DND-41 (cell line): ENCODE results near the gene GALNTL6.

Experiments
- ATAC-seq: fragments of 200-7000 bp; cut with Tn5 transposase; 3 replicates; pipeline ENCODE4 v1.9.1; 2021; ENCODE audit warnings: low read depth; ENCODE audit not compliant: insufficient read depth
- DNase-seq: peaks from one replicate; pipeline ENCODE4 v3.0.0-alpha.2; 2020
- H2AFZ ChIP-seq: 2 replicates; pipeline ENCODE4 v1.6.0; 2012; ENCODE audit warnings: low read depth, low read length
- H3K27ac ChIP-seq: 2 replicates; pipeline ENCODE4 v1.5.1; 2012; ENCODE audit warnings: low read length, inconsistent platforms
- H3K27me3 ChIP-seq: fragments of 200-600 bp; sonication (generic); 2 replicates; pipeline ENCODE4 v1.6.0; 2012; ENCODE audit warnings: low read length, mild to moderate bottlenecking, inconsistent platforms; ENCODE audit not compliant: insufficient read depth, poor library complexity
- H3K36me3 ChIP-seq: 2 replicates; pipeline ENCODE4 v1.5.1; 2012; ENCODE audit warnings: low read length, inconsistent platforms; ENCODE audit not compliant: insufficient read depth
- H3K4me1 ChIP-seq: 2 replicates; pipeline ENCODE4 v1.5.1; 2012; ENCODE audit warnings: mild to moderate bottlenecking, low read length; ENCODE audit not compliant: insufficient read depth
- H3K4me2 ChIP-seq: 2 replicates; pipeline ENCODE4 v1.6.0; 2012; ENCODE audit warnings: mild to moderate bottlenecking, moderate library complexity, low read length, inconsistent platforms; ENCODE audit not compliant: insufficient read depth
- H3K4me3 ChIP-seq, 2 experiments: fragments of 200-600 bp in 1 of 2; shearing (Covaris generic) in 1 of 2; 2 replicates each; pipeline ENCODE4 v1.5.1; 2012 to 2016; ENCODE audit warnings: inconsistent platforms in 2 of 2, low read length in 2 of 2, mild to moderate bottlenecking in 2 of 2, low read depth in 1 of 2, moderate library complexity in 1 of 2
- H3K79me2 ChIP-seq: 2 replicates; pipeline ENCODE4 v1.6.0; 2012; ENCODE audit warnings: low read length, inconsistent platforms; ENCODE audit not compliant: insufficient read depth
- H3K9ac ChIP-seq: 2 replicates; pipeline ENCODE4 v1.6.0; 2012; ENCODE audit warnings: low read depth, mild to moderate bottlenecking, inconsistent platforms, low read length, moderate library complexity
- H3K9me3 ChIP-seq: 2 replicates; pipeline ENCODE4 v1.5.1; 2012; ENCODE audit warnings: low read length, moderate library complexity, mild to moderate bottlenecking, inconsistent platforms; ENCODE audit not compliant: insufficient read depth, severe bottlenecking
- H4K20me1 ChIP-seq: 2 replicates; pipeline ENCODE4 v1.6.0; 2012; ENCODE audit warnings: low read length; ENCODE audit not compliant: insufficient read depth
- EZH2 ChIP-seq: IDR thresholded peaks from 3 replicates; pipeline ENCODE4 v1.6.1; 2012; ENCODE audit warnings: borderline replicate concordance, low read depth, mild to moderate bottlenecking, moderate library complexity, low read length, inconsistent platforms; ENCODE audit not compliant: severe bottlenecking
- TF ChIP-seq, protein P1 (sequence below): IDR thresholded peaks from 2 replicates; pipeline ENCODE4 v1.5.1; 2012; ENCODE audit warnings: borderline replicate concordance, low read length, moderate library complexity, mild to moderate bottlenecking; ENCODE audit not compliant: poor library complexity, severe bottlenecking; ENCODE audit errors: extremely low read depth

The GALNTL6 gene

DNA sequence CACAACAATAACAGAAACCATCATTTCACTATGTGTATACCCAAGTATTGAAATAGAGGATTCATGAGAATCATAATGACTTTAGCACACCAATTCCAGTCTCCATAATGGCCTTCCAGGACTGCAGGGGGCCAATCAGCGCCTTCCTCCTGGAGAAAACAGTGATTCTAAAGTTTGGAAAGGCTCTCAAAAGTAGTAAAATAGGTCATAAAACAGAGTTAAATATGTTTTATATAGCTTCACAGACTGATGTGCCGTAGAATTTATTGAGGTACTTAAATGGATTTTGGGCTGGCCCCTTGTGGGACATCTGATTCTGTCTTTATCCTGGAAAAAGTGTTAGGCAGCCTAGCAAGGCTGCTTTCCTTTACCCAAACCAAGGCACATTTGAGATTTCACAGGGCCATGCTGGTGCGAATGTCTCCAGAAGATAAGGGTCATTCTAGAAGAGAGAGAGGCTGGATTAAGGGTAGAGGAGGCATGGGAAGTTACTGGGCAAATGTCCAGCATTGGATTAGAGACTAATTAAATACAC, 543.9 kb downstream of the GALNTL6 start:
- H3K36me3 ChIP-seq, result no peaks in the 10 kb centered on the region

DNA sequence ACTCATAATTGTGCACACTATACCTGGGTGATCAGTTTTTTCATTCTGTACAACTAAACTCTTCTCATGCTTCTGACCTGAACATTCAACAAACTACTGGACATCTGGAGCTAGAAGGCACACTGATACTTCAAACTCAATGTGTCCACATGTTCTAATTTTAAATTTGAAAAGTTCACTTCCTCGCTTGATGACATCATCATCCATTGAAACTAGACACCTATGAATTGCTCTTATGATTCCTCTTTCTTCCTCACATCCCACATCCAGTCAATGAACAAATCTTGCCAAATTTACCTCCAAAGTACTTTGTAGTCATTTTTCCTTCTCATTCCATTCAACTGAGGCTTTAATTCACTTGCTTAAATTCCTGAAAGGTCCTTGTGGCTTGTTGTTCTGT, 549.4 kb downstream of the GALNTL6 start:
- H3K9ac ChIP-seq, result no peak overlapping the region
- no peaks in the 10 kb centered on the region for H3K79me2 ChIP-seq
- DNase-seq, result no peak
- H3K9me3 ChIP-seq, result no peaks in the 10 kb centered on the region
- no peaks in the 10 kb centered on the region for H4K20me1 ChIP-seq
- H3K4me2 ChIP-seq, result no peak overlapping the region
- H2AFZ ChIP-seq, result no peak overlapping the region
- no peak for ATAC-seq
- no peak overlapping the region for H3K4me3 ChIP-seq
- no peaks in the 10 kb centered on the region for H3K36me3 ChIP-seq
- TF ChIP-seq EZH2, result no peak
- TF ChIP-seq, protein P1, sequence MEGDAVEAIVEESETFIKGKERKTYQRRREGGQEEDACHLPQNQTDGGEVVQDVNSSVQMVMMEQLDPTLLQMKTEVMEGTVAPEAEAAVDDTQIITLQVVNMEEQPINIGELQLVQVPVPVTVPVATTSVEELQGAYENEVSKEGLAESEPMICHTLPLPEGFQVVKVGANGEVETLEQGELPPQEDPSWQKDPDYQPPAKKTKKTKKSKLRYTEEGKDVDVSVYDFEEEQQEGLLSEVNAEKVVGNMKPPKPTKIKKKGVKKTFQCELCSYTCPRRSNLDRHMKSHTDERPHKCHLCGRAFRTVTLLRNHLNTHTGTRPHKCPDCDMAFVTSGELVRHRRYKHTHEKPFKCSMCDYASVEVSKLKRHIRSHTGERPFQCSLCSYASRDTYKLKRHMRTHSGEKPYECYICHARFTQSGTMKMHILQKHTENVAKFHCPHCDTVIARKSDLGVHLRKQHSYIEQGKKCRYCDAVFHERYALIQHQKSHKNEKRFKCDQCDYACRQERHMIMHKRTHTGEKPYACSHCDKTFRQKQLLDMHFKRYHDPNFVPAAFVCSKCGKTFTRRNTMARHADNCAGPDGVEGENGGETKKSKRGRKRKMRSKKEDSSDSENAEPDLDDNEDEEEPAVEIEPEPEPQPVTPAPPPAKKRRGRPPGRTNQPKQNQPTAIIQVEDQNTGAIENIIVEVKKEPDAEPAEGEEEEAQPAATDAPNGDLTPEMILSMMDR, result no peak
- H3K4me1 ChIP-seq, result no peaks in the 10 kb centered on the region
- no peaks in the 10 kb centered on the region for H3K27me3 ChIP-seq
- no peak overlapping the region for H3K27ac ChIP-seq

More for the DNA sequence above, 543.9 kb downstream of the GALNTL6 start:
- no peak overlapping the region for H3K4me2 ChIP-seq
- no peaks in the 10 kb centered on the region for H3K4me1 ChIP-seq
- TF ChIP-seq EZH2, result no peak
- TF ChIP-seq, protein P1, result no peak
- DNase-seq, result no peak
- no peak overlapping the region for H3K9ac ChIP-seq
- ATAC-seq, result no peak
- H3K27me3 ChIP-seq, result no peaks in the 10 kb centered on the region
- no peak overlapping the region for H3K4me3 ChIP-seq
- H3K9me3 ChIP-seq, result no peaks in the 10 kb centered on the region
- no peak overlapping the region for H3K27ac ChIP-seq
- H4K20me1 ChIP-seq, result no peaks in the 10 kb centered on the region
- no peak overlapping the region for H2AFZ ChIP-seq
- H3K79me2 ChIP-seq, result no peaks in the 10 kb centered on the region

DNA sequence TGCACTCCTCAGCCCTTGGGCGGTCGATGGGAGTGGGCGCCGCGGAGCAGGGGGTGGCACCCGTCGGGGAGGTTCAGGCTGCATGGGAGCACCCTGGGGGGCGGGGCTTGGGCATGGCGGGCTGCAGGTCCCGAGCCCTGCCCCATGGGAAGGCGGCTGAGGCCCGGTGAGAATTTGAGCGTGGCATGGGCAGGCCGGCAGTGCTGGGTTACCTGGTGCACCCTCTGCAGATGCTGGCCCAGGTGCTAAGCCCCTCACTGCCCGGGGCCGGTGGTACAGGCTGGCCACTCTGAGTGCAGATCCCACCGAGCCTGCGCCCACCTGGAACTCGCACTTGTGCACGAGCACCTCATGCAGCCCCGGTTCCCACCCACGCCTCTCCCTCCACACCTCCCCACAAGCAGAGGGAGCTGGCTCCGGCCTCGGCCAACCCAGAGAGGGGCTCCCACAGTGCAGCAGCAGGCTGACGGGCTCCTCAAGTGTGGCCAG, 556.3 kb downstream of the GALNTL6 start:
- ATAC-seq, result no peak
- Histone ChIP-seq H4K20me1 (no peaks in the 10 kb centered on the region), H3K4me2 (no peak overlapping the region), H3K36me3 (no peaks in the 10 kb centered on the region), H2AFZ (no peak overlapping the region), H3K79me2 (no peaks in the 10 kb centered on the region), H3K4me3 (no peak overlapping the region), H3K9ac (no peak overlapping the region), H3K9me3 (no peaks in the 10 kb centered on the region), H3K4me1 (no peaks in the 10 kb centered on the region), H3K27me3 (no peaks in the 10 kb centered on the region), H3K27ac (no peak overlapping the region)
- no peak for DNase-seq
- TF ChIP-seq, protein P1, result no peak
- no peak for TF ChIP-seq EZH2
